Hypothalamus (tissue), 51 donors: ENCODE data around the gene ARHGAP20.

Experiments used
- DNase-seq, 51 donors: peaks; one replicate each; lab custom pipeline; 2025; lab: John Stamatoyannopoulos, UW

Gene ARHGAP20

DNA sequence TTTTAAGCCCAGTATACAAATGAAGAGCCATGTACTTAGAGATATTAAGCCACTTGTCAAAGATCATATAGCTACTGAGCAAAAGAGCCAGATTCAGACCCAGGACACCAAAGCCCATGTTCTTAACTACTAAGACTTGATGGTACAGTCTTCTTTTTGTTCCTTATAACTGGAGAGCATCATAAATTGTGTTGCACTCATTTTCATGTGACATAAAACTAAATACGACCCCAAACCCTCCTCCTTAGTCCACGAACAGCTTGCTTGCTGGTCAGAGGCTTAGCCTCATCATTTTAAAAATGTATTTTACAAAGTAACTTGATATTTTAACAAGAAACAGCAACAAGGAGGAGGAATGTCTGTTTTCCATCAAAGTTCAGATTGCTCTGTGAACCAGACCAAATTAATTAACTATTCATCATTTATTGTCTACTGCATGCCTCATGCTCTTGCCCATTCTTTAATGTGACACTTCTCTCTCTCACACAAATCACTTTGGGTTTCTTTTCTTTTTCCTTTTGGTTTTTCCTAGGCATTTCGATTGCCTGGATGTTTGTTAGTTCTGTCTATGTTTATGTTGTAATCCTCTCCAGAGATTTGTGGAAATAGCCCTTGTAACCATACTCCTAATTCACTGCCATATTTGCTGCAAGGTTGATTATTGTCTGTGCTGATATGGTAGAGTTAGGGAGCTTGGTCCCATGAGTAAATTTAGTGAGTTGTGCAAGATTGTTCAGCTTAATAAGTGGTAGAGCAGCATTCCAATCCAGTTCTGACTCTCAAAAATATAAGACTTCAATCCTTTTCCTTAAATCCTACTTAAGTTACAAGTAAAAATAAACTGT, 8.4 kb upstream of the ARHGAP20 start:
- no peak for DNase-seq

DNA sequence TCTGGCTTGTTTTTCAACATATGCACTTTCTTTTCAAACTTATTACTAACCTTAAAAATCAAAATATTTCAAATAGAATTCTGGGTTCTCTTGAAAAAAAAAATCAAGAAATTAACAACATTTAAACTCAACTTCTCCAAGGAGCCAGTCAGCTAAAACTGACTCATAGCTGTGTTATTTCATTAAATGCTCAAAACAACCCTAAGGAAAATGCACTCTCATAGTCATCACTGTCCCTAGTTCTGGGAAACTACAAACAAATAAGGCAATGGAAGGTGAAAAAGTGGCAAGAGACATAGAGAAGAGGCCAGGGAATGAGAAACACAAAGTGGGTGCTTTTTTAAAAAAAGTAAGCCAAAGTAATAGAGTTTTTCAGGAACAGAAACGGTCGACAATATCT, 4.1 kb upstream of the ARHGAP20 start:
- no peak for DNase-seq

DNA sequence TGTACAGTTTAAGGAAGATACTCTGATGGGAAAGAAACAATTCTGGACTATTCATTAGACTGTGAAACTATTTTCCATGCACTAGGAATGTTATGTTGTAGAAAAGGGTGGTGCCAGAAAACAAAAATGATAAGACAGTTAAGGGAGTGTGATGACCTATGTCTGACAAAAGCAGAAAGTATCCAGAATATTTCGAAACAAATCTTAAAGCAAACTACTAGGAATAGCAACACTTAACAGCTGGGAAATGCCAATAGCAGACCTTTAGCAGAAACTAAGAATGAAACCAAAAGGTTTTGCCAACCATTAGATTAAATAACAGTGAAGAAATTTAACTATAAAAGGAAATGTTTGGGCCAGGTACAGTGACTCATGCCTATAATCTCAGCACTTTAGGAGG, 3.3 kb upstream of the ARHGAP20 start:
- DNase-seq = no peak

GRCh38 chr11:110713449-110713776, 1.2 kb upstream of the ARHGAP20 start:
- DNase-seq = peak in 2 of 51 donors; percentile 3 to 18

- DNase-seq = peak in 33 of 51 donors; percentile 9 to 84 (median 42)
Measured at GRCh38 chr11:110712659-110713448, 617 bp upstream of the ARHGAP20 start.

DNA sequence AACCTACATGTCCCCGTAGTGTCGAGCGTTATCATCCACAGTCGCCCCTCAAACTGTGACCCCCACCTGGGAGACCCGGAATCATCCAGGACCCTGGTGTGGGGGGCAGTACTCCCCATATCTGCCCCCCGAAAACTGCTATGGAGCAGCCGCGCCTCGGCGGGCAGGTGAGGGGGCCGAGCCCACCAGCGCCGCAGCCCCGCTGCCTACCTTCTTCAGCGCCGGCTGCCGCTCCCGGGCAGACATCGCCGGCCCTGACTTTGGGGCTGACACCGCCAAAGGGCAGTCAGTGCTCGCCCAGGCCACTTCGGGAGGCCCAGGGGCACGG, 825 bp downstream of the ARHGAP20 start:
- peak in 4 of 51 donors; percentile 16 to 52 (median 31) for DNase-seq

- peak in 19 of 51 donors; percentile 2 to 42 (median 12) for DNase-seq
Measured at GRCh38 chr11:110710628-110711381, 1.4 kb downstream of the ARHGAP20 start.

GRCh38 chr11:110704210-110704864, 7.9 kb downstream of the ARHGAP20 start:
- no peak for DNase-seq

GRCh38 chr11:110691926-110692325, 20.3 kb downstream of the ARHGAP20 start:
- no peak for DNase-seq

GRCh38 chr11:110689306-110689705, 22.9 kb downstream of the ARHGAP20 start:
- DNase-seq = no peak

DNA sequence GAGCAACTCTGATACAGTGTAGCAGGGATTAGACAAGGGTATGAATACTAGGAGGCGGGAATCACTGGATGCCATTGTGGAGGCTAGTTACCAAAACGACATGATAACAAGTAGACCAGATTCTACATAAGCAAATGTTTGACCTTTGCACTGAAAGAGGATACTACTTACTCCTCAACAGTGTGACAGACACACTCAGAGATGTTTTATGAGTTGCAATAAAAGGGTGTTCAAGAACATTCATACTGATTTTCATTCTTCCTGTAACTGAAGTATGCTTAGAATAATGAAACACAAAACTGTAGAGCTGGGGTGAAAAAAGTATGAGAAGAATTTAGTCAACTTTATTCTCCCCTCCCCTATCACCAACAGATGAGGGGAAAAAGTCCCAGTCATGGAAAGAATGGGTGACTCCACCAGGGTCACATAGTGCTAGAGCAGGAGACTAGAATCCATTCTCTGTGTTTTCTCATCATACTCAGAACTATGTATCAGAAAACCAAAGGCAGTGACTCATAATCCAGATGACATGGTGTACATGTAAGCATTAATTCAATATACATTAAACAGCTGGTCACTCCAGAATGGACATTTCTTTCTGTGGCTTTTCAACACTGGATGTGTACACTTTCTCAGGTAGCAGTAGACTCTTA, 32.8 kb downstream of the ARHGAP20 start:
- no peak for DNase-seq

- DNase-seq = no peak
Measured at GRCh38 chr11:110675548-110675947, 36.7 kb downstream of the ARHGAP20 start.

- no peak for DNase-seq
Measured at GRCh38 chr11:110665689-110666465, 46.4 kb downstream of the ARHGAP20 start.

DNA sequence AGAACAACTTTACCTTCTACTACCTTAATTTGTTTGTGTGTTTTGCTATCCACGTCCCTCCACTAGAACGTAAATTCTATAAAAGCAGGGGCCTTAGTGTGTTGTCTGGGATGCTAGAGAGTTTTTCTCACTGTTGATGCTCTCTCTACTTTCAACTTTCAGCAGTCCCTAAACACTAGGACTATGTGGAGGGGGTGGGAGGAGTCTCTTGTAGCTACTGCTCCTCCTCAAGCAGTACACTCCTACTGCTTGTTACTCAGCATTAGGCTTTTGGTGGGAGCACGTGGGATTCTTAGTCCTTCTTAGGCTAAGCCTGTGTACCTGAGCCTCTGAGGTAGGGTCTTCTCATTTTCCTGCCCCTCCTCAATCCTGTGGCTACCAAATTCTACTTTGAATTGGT, 56.3 kb downstream of the ARHGAP20 start:
- no peak for DNase-seq

- DNase-seq = no peak
Measured at GRCh38 chr11:110654456-110654855, 57.8 kb downstream of the ARHGAP20 start.

DNA sequence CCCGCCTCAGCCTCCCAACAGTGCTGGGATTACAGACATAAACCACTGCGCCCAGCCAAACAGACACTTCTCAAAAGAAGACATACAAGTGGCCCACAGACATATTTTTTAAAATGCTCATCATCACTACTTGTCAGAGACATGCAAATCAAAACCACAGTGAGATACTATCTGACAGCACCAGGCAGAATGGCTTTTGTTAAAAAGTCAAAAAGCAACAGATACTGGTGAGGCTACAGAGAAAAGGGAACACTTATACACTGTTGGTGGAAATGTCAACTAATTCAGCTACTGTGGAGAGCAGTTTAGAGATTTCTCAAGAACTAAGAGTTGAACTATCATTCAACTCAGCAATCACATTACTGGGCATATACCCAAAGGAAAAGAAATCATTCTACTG, 67.0 kb downstream of the ARHGAP20 start:
- no peak for DNase-seq

- DNase-seq = no peak
Measured at GRCh38 chr11:110634370-110634769, 77.9 kb downstream of the ARHGAP20 start.

DNA sequence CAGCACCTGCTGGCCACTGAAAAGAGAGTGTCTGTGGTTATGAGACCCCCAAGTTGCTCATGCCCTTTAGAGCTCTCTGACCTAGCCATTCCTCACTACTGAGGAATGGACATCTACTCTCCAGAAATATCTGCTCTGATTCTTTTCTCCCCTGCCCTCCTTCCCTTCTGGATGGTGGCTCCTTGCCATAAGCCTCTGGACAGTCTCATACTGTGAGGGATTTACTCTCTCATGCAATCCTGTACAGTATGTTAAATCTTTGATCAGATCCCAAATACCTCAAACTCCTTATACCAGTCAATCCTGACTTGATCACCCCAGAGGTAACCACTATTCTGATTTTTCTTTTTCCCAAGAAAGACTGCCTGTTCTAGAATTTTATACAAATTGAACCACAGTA, 80.7 kb downstream of the ARHGAP20 start:
- DNase-seq = no peak

- DNase-seq = no peak
Measured at GRCh38 chr11:110629594-110629993, 82.6 kb downstream of the ARHGAP20 start.

DNA sequence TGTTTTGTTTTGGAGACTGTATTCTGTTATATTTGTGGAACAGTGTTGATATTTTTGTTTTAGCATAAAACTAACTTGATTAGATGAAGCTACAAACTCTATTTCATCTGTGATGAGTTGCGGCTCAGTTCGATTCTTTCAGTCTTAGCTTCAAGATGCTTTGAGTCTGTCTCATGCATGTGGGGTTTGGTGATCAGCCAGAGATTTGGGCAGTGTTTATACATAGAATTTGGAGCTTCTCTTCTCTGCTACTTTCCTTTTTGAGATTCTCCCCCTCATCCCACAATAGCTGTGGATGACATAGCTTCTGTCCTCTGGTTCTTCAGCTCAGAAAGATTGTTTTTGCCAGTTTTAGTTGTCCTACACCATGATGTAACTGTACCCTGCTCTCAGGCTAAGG, 90.4 kb downstream of the ARHGAP20 start:
- DNase-seq = no peak
